T-cell (primary cell): ENCODE measurements around the gene TCF7L1. TPM values are rescaled to one million over a fixed set of nuclear protein-coding genes. Genes with fewer than 3 reads are reported as not detected.
"Not testable (repeated sequence)": the region's sequence is repeated elsewhere in the genome, so short reads cannot be mapped to it uniquely, and the experiment has no call there.

Experiments
- ATAC-seq, 4 experiments: fragments of 200-7000 bp in 3 of 4; fragments of 150-1000 bp in 1 of 4; cut with Tn5 transposase; replicated peaks in 1 of 4; 1 replicate in 3 of 4; 2 replicates in 1 of 4; pipeline ENCODE4 v1.10.0; 2021; ENCODE audit warnings: moderate library complexity in 3 of 4, mild to moderate bottlenecking in 2 of 4, moderate number of reproducible peaks in 1 of 4
- CTCF ChIA-PET, 2 donors: fragments of 300-600 bp; sonication (Branson Sonifier 250); formaldehyde crosslinking; loops; one replicate each; lab custom pipeline; 2022; ENCODE audit warnings: antibody characterized with exemption in 2 of 2; lab: Charles Lee
- POLR2A ChIA-PET, 2 donors: fragments of 300-600 bp; sonication (Branson Sonifier 250); formaldehyde crosslinking; loops; one replicate each; lab custom pipeline; 2022; ENCODE audit warnings: antibody characterized with exemption in 2 of 2; lab: Charles Lee
- DNase-seq, 35 experiments: peaks; one replicate each; pipeline versions ENCODE4 v3.0.0 to v3.0.0-alpha.2; 2013 to 2023
- H3K27ac ChIP-seq: one replicate; pipeline ENCODE4 v1.5.1; 2013; ENCODE audit warnings: low read length
- H3K27me3 ChIP-seq, 2 experiments: replicated peaks in 1 of 2; 1 replicate in 1 of 2; 2 replicates in 1 of 2; pipeline versions ENCODE4 v1.6.1 to v1.7.0; 2013; ENCODE audit warnings: low read length in 1 of 2, mixed read lengths in 1 of 2; ENCODE audit not compliant: control insufficient read depth in 2 of 2, insufficient read depth in 2 of 2; ENCODE audit errors: extremely low read depth in 1 of 2
- H3K36me3 ChIP-seq, 2 donors: 1 replicate in 1 of 2; 2 replicates in 1 of 2; pipeline versions ENCODE4 v1.6.1 to v1.7.0; 2013; ENCODE audit warnings: low read length in 1 of 2; ENCODE audit not compliant: control insufficient read depth in 2 of 2, insufficient read depth in 1 of 2; ENCODE audit errors: extremely low read depth in 1 of 2
- H3K4me1 ChIP-seq, 2 experiments: 1 replicate in 1 of 2; 2 replicates in 1 of 2; pipeline versions ENCODE4 v1.6.1 to v1.7.0; 2013; ENCODE audit warnings: low read length in 2 of 2, mixed read lengths in 1 of 2; ENCODE audit not compliant: insufficient read depth in 2 of 2, control insufficient read depth in 1 of 2; ENCODE audit errors: extremely low read depth in 1 of 2
- H3K4me3 ChIP-seq, 2 donors: 1 replicate in 1 of 2; 2 replicates in 1 of 2; pipeline versions ENCODE4 v1.5.1 to v1.7.0; 2013; ENCODE audit warnings: mild to moderate bottlenecking in 2 of 2, low read length in 1 of 2, moderate library complexity in 1 of 2; ENCODE audit not compliant: control insufficient read depth in 1 of 2; ENCODE audit errors: extremely low read depth in 1 of 2
- H3K9me3 ChIP-seq: 2 replicates; pipeline ENCODE4 v1.7.0; 2013
- H3K27ac Mint-ChIP-seq, 2 donors: one replicate each; pipeline ENCODE4 v1.8.0; 2020 to 2021; ENCODE audit warnings: mild to moderate bottlenecking in 2 of 2, mixed read lengths in 2 of 2
- H3K27me3 Mint-ChIP-seq, 2 donors: one replicate each; pipeline ENCODE4 v1.8.0; 2021 to 2022; ENCODE audit warnings: mixed read lengths in 2 of 2
- H3K36me3 Mint-ChIP-seq: one replicate; pipeline ENCODE4 v1.8.0; 2021; ENCODE audit warnings: mixed read lengths
- H3K4me1 Mint-ChIP-seq, 3 donors: one replicate each; pipeline ENCODE4 v1.8.0; 2020 to 2022; ENCODE audit warnings: mixed read lengths in 3 of 3, mild to moderate bottlenecking in 1 of 3
- H3K4me3 Mint-ChIP-seq, 3 donors: one replicate each; pipeline ENCODE4 v1.8.0; 2020 to 2022; ENCODE audit warnings: mild to moderate bottlenecking in 3 of 3, mixed read lengths in 3 of 3, moderate library complexity in 3 of 3
- H3K9me3 Mint-ChIP-seq, 3 donors: one replicate each; pipeline ENCODE4 v1.8.0; 2020 to 2022; ENCODE audit warnings: mixed read lengths in 3 of 3
- WGBS: methylation state at CpG from one replicate; pipeline ENCODE4 v1.1.5; 2013; ENCODE audit warnings: missing lambda C conversion rate; ENCODE audit not compliant: insufficient coverage; 5-methylcytosine and 5-hydroxymethylcytosine counted together
- total RNA-seq, 35 experiments: library from RNA in 6 of 35; stranded (reverse) in 6 of 35; fragments of 120-200 nt in 1 of 35; gene quantifications; one replicate each; pipeline versions ENCODE4 v1.2.1 to v1.2.4 and lab custom pipeline; 2013 to 2026

Gene TCF7L1
- total RNA-seq, 5 donors from 2014 or later (not counting 1 experiment from before 2014, with no cell fraction given), result 0.07 to 0.16 (median 0.15) TPM; not detected in 2

DNA sequence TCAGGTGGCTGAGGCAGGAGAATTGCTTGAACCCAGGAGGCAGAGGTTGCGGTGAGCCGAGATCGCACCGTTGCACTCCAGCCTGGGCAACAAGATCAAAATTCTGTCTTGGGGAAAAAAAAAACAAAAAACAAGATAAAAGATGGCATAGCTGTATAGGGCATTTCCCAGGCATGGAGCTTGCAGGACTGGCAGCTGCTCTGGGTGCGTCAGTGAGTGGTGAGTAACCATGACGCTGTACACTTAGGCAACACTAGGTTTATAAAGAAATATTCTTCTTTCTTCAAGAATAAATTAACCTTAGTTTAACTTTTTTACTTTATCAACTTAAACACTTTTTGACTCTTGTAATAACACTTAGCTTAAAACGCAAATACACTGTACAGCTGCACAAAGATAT, 179.2 kb downstream of the TCF7L1 start:
- Histone ChIP-seq H3K4me3 (no peak overlapping the region), H3K27me3 (no peaks in the 10 kb centered on the region), H3K9me3 (no peaks in the 10 kb centered on the region), H3K27ac (no peak overlapping the region), H3K36me3 (peaks cover 14 to 27% of the 10 kb centered on the region in 2 donors), H3K4me1 (peaks cover 23 to 33% of the 10 kb centered on the region in 2 experiments)
- WGBS, result 90% methylated on average over 2 of the region's 7 CpGs
- Mint-ChIP-seq H3K27me3 (no peaks in the 10 kb centered on the region), H3K4me1 (peaks cover 35 to 40% (median 36%) of the 10 kb centered on the region in 3 donors), H3K9me3 (no peaks in the 10 kb centered on the region), H3K36me3 (peaks cover 9% of the 10 kb centered on the region), H3K4me3 (no peak overlapping the region), H3K27ac (peak overlapping the region in 1 of 2 donors; percentile 31)
- DNase-seq (no peak), ATAC-seq (peak in 1 of 4 experiments; percentile 30)
- ChIA-PET CTCF (interaction anchor here in 1 of 2 donors (0.6 kb wide), 4 partner anchors 8 to 562 kb away, joined by 3 to 6 read pairs (median 4); no protein-coding TSS in a partner anchor), POLR2A (interaction anchor here in 1 of 2 donors (0.6 kb wide), 3 partner anchors 76 to 322 kb away, joined by 3 to 5 read pairs (median 3); no protein-coding TSS in a partner anchor)

DNA sequence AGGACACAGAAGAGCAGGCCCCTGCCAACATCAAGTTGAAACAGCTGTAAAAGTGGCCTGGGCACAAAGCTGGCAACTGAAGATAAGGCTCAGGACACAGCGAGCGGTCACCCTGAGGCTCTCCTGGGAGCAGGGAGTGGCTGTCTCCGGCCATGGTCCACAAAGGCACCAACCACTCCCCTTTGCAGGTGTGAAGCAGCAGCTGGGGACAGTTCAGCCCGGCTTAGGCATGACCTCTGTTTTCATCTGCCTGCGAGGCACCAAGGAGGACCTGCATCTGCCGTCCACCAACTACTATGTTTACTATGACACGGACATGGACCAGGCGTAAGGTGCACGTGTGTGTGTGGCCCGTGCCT, 181.7 kb downstream of the TCF7L1 start:
- peak overlapping the region in 1 of 2 donors; percentile 45 for H3K27ac Mint-ChIP-seq
- Histone ChIP-seq H3K27me3 (no peaks in the 10 kb centered on the region), H3K27ac (no peak overlapping the region), H3K4me1 (peaks cover 5 to 26% of the 10 kb centered on the region in 2 experiments), H3K36me3 (peaks cover 14 to 46% of the 10 kb centered on the region in 2 donors), H3K9me3 (no peaks in the 10 kb centered on the region), H3K4me3 (no peak overlapping the region)
- ATAC-seq (no peak), DNase-seq (no peak)
- POLR2A ChIA-PET, result no interaction called here
- 91% methylated on average over 9 of the region's 10 CpGs for WGBS
- H3K4me1 Mint-ChIP-seq, result peaks cover 34 to 40% (median 39%) of the 10 kb centered on the region in 3 donors
- peaks cover 21% of the 10 kb centered on the region for H3K36me3 Mint-ChIP-seq
- H3K4me3 Mint-ChIP-seq, result no peak overlapping the region
- H3K27me3 Mint-ChIP-seq, result no peaks in the 10 kb centered on the region
- no peaks in the 10 kb centered on the region for H3K9me3 Mint-ChIP-seq
- CTCF ChIA-PET, result interaction anchor here in 1 of 2 donors (0.6 kb wide), 1 partner anchor 86 kb away, joined by 3 read pairs; no protein-coding TSS in a partner anchor

DNA sequence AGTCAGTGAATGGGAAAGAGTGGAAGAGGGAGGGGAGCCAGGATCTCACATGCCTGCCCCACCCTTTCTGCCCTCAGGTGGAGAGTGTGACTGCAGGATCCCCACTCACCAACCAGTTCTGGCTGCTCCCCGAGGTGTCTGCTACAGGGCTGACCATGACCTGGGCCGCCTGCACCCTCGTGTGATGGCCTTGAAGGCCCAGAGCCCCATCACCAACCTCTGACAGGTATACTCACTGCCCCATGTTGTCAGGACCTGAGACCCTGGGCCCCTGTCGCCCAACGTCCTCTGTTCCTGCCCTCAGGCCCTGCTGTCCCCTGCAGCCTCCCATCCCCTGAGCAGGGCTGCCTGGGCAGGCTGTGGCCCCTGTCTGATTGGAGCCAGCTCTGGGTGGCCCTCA, 182.7 kb downstream of the TCF7L1 start:
- H3K27ac Mint-ChIP-seq, H3K27me3 Mint-ChIP-seq, H3K27me3 ChIP-seq, CTCF ChIA-PET, DNase-seq, POLR2A ChIA-PET, H3K27ac ChIP-seq, H3K9me3 Mint-ChIP-seq, ATAC-seq, H3K4me3 ChIP-seq, H3K4me3 Mint-ChIP-seq, H3K9me3 ChIP-seq: not testable (repeated sequence)
- Histone ChIP-seq H3K36me3 (peaks cover 14 to 57% of the 10 kb centered on the region in 2 donors), H3K4me1 (peaks cover 7 to 28% of the 10 kb centered on the region in 2 experiments)
- no CpG with 5 or more reads among the region's 5 CpGs for WGBS
- Mint-ChIP-seq H3K4me1 (peaks cover 39 to 43% (median 41%) of the 10 kb centered on the region in 3 donors), H3K36me3 (peaks cover 32% of the 10 kb centered on the region)

DNA sequence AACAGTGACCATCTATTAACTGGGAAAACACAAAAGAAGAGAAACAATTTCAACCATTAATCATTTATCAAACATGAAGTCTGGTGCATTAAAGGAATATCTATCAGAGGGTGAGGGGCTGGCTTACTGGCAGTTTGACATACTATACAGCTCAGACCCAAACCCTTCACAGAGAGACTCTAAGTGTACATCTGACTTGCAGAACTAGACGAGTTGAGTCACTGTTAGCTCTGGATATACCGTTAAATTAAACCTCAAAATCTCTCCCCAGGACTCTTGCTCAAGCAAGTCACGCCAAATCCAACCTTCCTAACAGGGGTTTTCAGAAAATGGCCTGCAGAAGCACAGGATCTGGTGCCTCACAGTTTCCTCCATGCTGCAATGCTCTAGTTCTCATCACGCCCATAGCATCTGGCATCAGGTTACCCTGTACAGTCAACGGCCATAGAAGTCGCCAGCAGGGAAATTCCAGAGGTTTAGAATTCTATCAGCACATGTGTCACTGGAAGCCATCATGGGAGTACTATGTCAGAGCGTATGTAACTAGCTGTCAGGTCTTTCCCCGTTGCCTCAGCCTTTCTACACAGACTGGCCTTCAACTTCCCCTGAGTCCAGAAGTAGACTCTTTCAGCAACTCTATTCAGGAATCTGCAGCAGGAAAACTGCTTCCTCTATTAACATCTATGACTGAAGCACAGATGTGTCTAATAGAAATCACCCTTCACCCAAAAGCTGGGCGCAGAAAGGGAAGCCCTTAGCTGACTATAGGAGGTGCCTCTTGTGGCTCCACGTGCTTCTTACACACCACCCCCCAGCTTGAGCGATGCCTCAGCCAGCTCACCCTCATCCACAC, 185.3 kb downstream of the TCF7L1 start:
- ATAC-seq, result peak; percentile 42 to 65 (median 52)
- H3K4me1 ChIP-seq, result peaks cover 27 to 48% of the 10 kb centered on the region in 2 experiments
- no peaks in the 10 kb centered on the region for H3K27me3 Mint-ChIP-seq
- H3K36me3 Mint-ChIP-seq, result peaks cover 53% of the 10 kb centered on the region
- peak overlapping the region; percentile 48 to 94 (median 57) for H3K4me3 Mint-ChIP-seq
- H3K4me3 ChIP-seq, result no peak overlapping the region
- H3K27ac ChIP-seq, result peak overlapping the region; percentile 36
- ChIA-PET POLR2A (interaction anchor here (0.7 to 2.3 kb wide), 3 partner anchors 9 to 12 kb away, joined by 3 to 13 read pairs (median 9); partner anchors contain the start of gene TGOLN2 (in 1 of the 2)), CTCF (interaction anchor here (0.7 to 1.3 kb wide), 7 partner anchors 8 to 90 kb away, joined by 3 to 5 read pairs (median 4); partner anchors contain the start of gene ELMOD3 (in 1 of the 2))
- H3K27me3 ChIP-seq, result no peaks in the 10 kb centered on the region
- peaks cover 14 to 82% of the 10 kb centered on the region in 2 donors for H3K36me3 ChIP-seq
- no peaks in the 10 kb centered on the region for H3K9me3 ChIP-seq
- DNase-seq, result peak in 4 of 35 experiments; percentile 17 to 42 (median 22)
- H3K27ac Mint-ChIP-seq, result peak overlapping the region; percentile 32 to 74
- no peaks in the 10 kb centered on the region for H3K9me3 Mint-ChIP-seq
- peaks cover 64 to 66% (median 65%) of the 10 kb centered on the region in 3 donors for H3K4me1 Mint-ChIP-seq
- 58% methylated on average over 5 of the region's 11 CpGs for WGBS

DNA sequence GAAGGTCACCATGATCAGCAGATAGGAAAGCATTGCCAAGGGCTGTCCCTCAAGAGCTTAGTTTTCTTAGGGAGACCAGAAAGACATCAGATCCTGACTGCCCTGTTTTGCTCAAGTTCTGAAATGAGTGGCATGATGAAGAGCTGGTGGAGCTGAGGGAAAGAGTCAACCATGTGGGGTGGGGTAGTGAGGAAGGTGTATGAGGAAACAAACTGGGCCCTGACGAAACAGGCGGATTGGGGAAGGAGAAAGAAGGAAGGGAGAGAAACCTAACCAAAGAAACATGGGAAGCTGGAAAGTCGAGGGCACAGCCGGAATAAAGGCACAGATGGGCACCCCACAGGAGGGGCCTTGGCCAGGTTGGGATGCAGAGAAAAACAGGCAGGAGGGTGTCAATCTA, 186.6 kb downstream of the TCF7L1 start:
- Mint-ChIP-seq H3K36me3 (peaks cover 61% of the 10 kb centered on the region), H3K4me1 (peaks cover 72 to 77% (median 74%) of the 10 kb centered on the region in 3 donors), H3K27ac (peak overlapping the region; percentile 27 to 100), H3K27me3 (no peaks in the 10 kb centered on the region), H3K4me3 (peak overlapping the region; percentile 0 to 94 (median 15)), H3K9me3 (no peaks in the 10 kb centered on the region)
- 92% methylated on average over 2 of the region's 4 CpGs for WGBS
- Histone ChIP-seq H3K27me3 (no peaks in the 10 kb centered on the region), H3K4me3 (no peak overlapping the region), H3K27ac (peak overlapping the region; percentile 26), H3K4me1 (peaks cover 38 to 61% of the 10 kb centered on the region in 2 experiments), H3K36me3 (peaks cover 11 to 86% of the 10 kb centered on the region in 2 donors), H3K9me3 (no peaks in the 10 kb centered on the region)
- CTCF ChIA-PET, result interaction anchor here (1.0 to 1.7 kb wide), 4 partner anchors 9 to 21 kb away, joined by 3 to 6 read pairs (median 4); no protein-coding TSS in a partner anchor
- ATAC-seq, result no peak
- POLR2A ChIA-PET, result interaction anchor here in 1 of 2 donors (0.5 to 2.3 kb wide), 4 partner anchors 8 to 19 kb away, joined by 3 to 13 read pairs (median 6); partner anchors contain the start of gene TGOLN2
- DNase-seq, result no peak
